ENCODE measurements around the gene ACY1. TPM values are rescaled to one million over a fixed set of nuclear protein-coding genes. Genes with fewer than 3 reads are reported as not detected.

The ACY1 gene
- total and polyA plus RNA-seq, 4 donors = 3.8 to 29.8 (median 24.4) TPM

DNA sequence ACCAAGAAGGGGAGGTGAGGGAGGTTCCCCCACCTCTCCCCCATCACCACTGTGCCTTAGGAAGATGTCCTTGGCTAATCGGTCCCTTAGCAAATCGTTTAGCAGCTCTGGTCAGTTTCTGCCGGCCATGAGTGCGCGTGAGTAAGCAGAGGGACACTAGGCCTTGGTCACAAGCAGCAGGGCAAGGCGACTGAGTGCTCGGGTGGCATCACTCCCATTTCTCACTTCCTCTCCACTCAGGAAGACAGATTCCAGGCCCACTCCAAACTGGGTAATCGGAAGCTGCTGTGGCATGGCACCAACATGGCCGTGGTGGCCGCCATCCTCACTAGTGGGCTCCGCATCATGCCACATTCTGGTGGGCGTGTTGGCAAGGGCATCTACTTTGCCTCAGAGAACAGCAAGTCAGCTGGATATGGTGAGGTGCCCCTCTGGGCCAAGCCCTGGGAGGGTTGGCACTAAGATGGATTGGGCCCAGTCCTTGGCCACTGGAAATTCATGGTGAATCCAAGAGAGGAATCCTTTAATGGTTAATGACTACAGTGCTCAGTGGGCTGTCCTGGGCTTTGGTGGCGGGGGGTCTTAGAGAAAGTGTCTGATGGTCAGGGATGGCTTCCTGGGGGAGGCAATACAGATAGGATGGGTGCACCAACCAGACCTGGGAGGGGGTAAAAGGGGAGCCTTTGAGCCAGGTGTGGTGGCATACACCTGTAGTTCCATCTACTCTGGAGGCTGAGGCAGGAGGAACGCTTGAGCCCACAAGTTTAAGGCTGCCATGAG is 37.2 kb upstream of the ACY1 start:
- Histone ChIP-seq H3K36me3 (ENCODE audit: control insufficient read depth, insufficient read depth, low read length) (peaks cover 44% of the 10 kb centered on the region), H3K9me3 (ENCODE audit: control insufficient read depth, insufficient read depth, low read length) (no peaks in the 10 kb centered on the region), H3K4me1 (ENCODE audit: control insufficient read depth, insufficient read depth, low read length) (peaks cover 19% of the 10 kb centered on the region), H3K27ac (ENCODE audit: low read depth, low read length) (no peak overlapping the region), H3K4me3 (ENCODE audit: low read depth, low read length) (no peak overlapping the region), H3K27me3 (ENCODE audit: control insufficient read depth, insufficient read depth, low read length) (no peaks in the 10 kb centered on the region)
- DNase-seq (ENCODE audit: low read depth in 4 of 6, low spot score in 6 of 6) = no peak
- WGBS (ENCODE audit: insufficient coverage) = 94% methylated on average over 14 of the region's 14 CpGs

DNA sequence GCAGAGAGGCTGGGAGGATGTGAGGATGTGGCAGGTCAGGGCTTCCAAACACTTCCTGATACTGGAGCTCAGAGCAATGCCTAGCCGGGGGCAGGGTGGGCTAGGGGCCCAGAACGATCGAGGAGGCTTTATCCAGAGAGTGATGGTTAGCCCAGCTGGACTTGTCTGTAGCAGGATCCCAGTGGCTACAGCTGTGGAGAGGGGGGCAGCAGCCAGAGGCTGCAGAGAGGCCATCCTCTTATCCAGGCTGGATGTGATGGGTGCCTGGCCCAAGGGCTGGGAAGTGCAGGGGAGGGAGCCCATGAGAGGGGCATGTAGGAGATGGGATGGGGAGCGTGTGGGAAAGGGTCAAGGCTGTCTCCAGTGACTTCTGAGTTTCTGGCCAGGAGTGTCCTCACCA is 36.5 kb upstream of the ACY1 start:
- 61% methylated on average over 3 of the region's 4 CpGs for WGBS (ENCODE audit: insufficient coverage)
- H3K36me3 ChIP-seq (ENCODE audit: control insufficient read depth, insufficient read depth, low read length) = peaks cover 44% of the 10 kb centered on the region
- H3K27ac ChIP-seq (ENCODE audit: low read depth, low read length) = no peak overlapping the region
- no peak for DNase-seq (ENCODE audit: low read depth in 4 of 6, low spot score in 6 of 6)
- H3K9me3 ChIP-seq (ENCODE audit: control insufficient read depth, insufficient read depth, low read length) = no peaks in the 10 kb centered on the region
- H3K27me3 ChIP-seq (ENCODE audit: control insufficient read depth, insufficient read depth, low read length) = no peaks in the 10 kb centered on the region
- H3K4me3 ChIP-seq (ENCODE audit: low read depth, low read length) = no peak overlapping the region
- H3K4me1 ChIP-seq (ENCODE audit: control insufficient read depth, insufficient read depth, low read length) = peaks cover 14% of the 10 kb centered on the region

DNA sequence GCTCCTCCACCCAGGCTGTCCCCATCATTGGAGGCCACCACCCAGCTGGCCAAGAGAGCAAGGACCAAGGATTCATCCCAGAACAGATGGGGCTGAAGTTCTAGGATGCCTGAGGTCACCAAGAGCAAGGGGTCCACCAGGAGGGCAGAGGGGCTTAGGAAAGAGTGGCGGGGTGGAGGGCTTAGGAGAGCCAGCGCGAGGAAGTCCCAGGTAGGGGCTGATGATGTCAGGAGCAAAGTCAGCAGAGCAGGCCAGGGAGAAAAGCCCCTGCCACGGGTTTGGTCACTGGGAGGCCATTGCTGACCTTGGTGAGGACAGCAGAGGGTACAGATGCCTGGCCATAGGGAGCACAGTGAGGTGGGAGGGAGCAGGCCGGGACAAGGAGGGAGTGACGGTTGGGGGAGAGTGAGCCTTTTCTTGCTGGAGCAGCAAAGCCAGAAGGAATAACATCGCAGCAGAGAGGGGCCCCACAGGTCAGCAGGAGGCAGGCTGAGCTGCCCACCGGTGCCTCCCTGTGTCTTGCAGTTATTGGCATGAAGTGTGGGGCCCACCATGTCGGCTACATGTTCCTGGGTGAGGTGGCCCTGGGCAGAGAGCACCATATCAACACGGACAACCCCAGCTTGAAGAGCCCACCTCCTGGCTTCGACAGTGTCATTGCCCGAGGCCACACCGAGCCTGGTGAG is 36.0 kb upstream of the ACY1 start:
- Histone ChIP-seq H3K4me3 (ENCODE audit: low read depth, low read length) (no peak overlapping the region), H3K9me3 (ENCODE audit: control insufficient read depth, insufficient read depth, low read length) (no peaks in the 10 kb centered on the region), H3K27me3 (ENCODE audit: control insufficient read depth, insufficient read depth, low read length) (no peaks in the 10 kb centered on the region), H3K27ac (ENCODE audit: low read depth, low read length) (no peak overlapping the region), H3K4me1 (ENCODE audit: control insufficient read depth, insufficient read depth, low read length) (peaks cover 10% of the 10 kb centered on the region), H3K36me3 (ENCODE audit: control insufficient read depth, insufficient read depth, low read length) (peaks cover 44% of the 10 kb centered on the region)
- DNase-seq (ENCODE audit: low read depth in 4 of 6, low spot score in 6 of 6) = no peak
- 63% methylated on average over 13 of the region's 13 CpGs for WGBS (ENCODE audit: insufficient coverage)

- no peak overlapping the region for H3K4me3 ChIP-seq (ENCODE audit: low read depth, low read length)
- H3K9me3 ChIP-seq (ENCODE audit: control insufficient read depth, insufficient read depth, low read length) = no peaks in the 10 kb centered on the region
- H3K27ac ChIP-seq (ENCODE audit: low read depth, low read length) = no peak overlapping the region
- DNase-seq (ENCODE audit: low read depth in 4 of 6, low spot score in 6 of 6) = no peak
- peaks cover 3% of the 10 kb centered on the region for H3K4me1 ChIP-seq (ENCODE audit: control insufficient read depth, insufficient read depth, low read length)
- H3K36me3 ChIP-seq (ENCODE audit: control insufficient read depth, insufficient read depth, low read length) = peaks cover 42% of the 10 kb centered on the region
- WGBS (ENCODE audit: insufficient coverage) = 79% methylated on average over 8 of the region's 10 CpGs
- no peaks in the 10 kb centered on the region for H3K27me3 ChIP-seq (ENCODE audit: control insufficient read depth, insufficient read depth, low read length)
Measured at GRCh38 chr3:51948016-51948580, 35.2 kb upstream of the ACY1 start.

DNA sequence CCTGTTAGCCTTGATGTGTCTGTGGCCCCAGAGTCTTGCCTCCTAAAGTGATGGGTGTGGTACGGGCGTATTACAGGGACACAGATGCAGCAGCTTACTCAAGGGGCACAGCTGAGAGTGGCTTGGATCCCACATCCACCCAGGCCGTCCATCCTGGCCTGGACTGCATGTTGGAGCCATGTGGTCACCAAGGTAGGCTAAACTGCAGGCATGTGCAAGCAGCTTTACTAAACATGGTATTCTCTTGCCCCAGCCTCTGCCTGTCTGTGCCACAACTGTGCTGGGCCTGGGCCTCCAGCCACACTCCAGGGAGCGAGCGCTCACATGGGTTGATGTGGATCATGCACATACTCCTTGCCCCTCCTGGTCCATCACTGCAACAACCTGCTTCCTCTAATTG is 34.2 kb upstream of the ACY1 start:
- H3K36me3 ChIP-seq (ENCODE audit: control insufficient read depth, insufficient read depth, low read length) = peaks cover 35% of the 10 kb centered on the region
- no peak for DNase-seq (ENCODE audit: low read depth in 4 of 6, low spot score in 6 of 6)
- no peak overlapping the region for H3K27ac ChIP-seq (ENCODE audit: low read depth, low read length)
- H3K9me3 ChIP-seq (ENCODE audit: control insufficient read depth, insufficient read depth, low read length) = no peaks in the 10 kb centered on the region
- 96% methylated on average over 5 of the region's 5 CpGs for WGBS (ENCODE audit: insufficient coverage)
- H3K27me3 ChIP-seq (ENCODE audit: control insufficient read depth, insufficient read depth, low read length) = no peaks in the 10 kb centered on the region
- no peak overlapping the region for H3K4me3 ChIP-seq (ENCODE audit: low read depth, low read length)
- no peaks in the 10 kb centered on the region for H3K4me1 ChIP-seq (ENCODE audit: control insufficient read depth, insufficient read depth, low read length)

GRCh38 chr3:51950899-51951298 is 32.4 kb upstream of the ACY1 start:
- H3K4me1 ChIP-seq (ENCODE audit: control insufficient read depth, insufficient read depth, low read length) = peaks cover 9% of the 10 kb centered on the region
- no peak overlapping the region for H3K27ac ChIP-seq (ENCODE audit: low read depth, low read length)
- H3K4me3 ChIP-seq (ENCODE audit: low read depth, low read length) = no peak overlapping the region
- 100% methylated on average over 1 of the region's 2 CpGs for WGBS (ENCODE audit: insufficient coverage)
- H3K27me3 ChIP-seq (ENCODE audit: control insufficient read depth, insufficient read depth, low read length) = no peaks in the 10 kb centered on the region
- peaks cover 22% of the 10 kb centered on the region for H3K36me3 ChIP-seq (ENCODE audit: control insufficient read depth, insufficient read depth, low read length)
- no peaks in the 10 kb centered on the region for H3K9me3 ChIP-seq (ENCODE audit: control insufficient read depth, insufficient read depth, low read length)
- DNase-seq (ENCODE audit: low read depth in 4 of 6, low spot score in 6 of 6) = no peak

DNA sequence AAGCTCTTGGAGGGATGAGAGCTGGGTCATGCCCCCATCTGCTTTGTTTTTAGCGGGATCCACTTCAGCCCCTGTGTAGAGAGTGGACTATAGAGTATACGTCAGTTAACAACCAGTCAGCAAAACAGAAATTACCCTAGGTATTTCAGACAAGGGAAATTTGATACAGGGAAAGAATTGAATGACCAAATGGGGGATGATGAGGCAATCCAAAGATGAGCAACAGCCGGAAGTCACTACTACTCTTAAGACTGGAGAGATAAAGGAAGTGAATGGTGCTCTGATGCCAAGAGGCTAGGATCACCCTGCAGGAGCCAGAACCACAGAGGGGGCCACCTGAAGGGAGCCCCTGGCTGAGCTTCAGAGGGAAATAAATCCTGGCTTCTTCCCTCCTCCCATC is 29.9 kb upstream of the ACY1 start:
- no peak for DNase-seq (ENCODE audit: low read depth in 4 of 6, low spot score in 6 of 6)
- no peak overlapping the region for H3K27ac ChIP-seq (ENCODE audit: low read depth, low read length)
- WGBS (ENCODE audit: insufficient coverage) = no CpG with 5 or more reads among the region's 3 CpGs
- peaks cover 29% of the 10 kb centered on the region for H3K36me3 ChIP-seq (ENCODE audit: control insufficient read depth, insufficient read depth, low read length)
- no peaks in the 10 kb centered on the region for H3K27me3 ChIP-seq (ENCODE audit: control insufficient read depth, insufficient read depth, low read length)
- H3K9me3 ChIP-seq (ENCODE audit: control insufficient read depth, insufficient read depth, low read length) = no peaks in the 10 kb centered on the region
- no peak overlapping the region for H3K4me3 ChIP-seq (ENCODE audit: low read depth, low read length)
- peaks cover 26% of the 10 kb centered on the region for H3K4me1 ChIP-seq (ENCODE audit: control insufficient read depth, insufficient read depth, low read length)

GRCh38 chr3:51954105-51954504 is 29.2 kb upstream of the ACY1 start:
- H3K27ac ChIP-seq (ENCODE audit: low read depth, low read length) = no peak overlapping the region
- peaks cover 26% of the 10 kb centered on the region for H3K4me1 ChIP-seq (ENCODE audit: control insufficient read depth, insufficient read depth, low read length)
- no peak for DNase-seq (ENCODE audit: low read depth in 4 of 6, low spot score in 6 of 6)
- no peaks in the 10 kb centered on the region for H3K27me3 ChIP-seq (ENCODE audit: control insufficient read depth, insufficient read depth, low read length)
- H3K9me3 ChIP-seq (ENCODE audit: control insufficient read depth, insufficient read depth, low read length) = no peaks in the 10 kb centered on the region
- H3K4me3 ChIP-seq (ENCODE audit: low read depth, low read length) = no peak overlapping the region
- WGBS (ENCODE audit: insufficient coverage) = 82% methylated on average over 6 of the region's 6 CpGs
- H3K36me3 ChIP-seq (ENCODE audit: control insufficient read depth, insufficient read depth, low read length) = peaks cover 34% of the 10 kb centered on the region

GRCh38 chr3:51954713-51955112 is 28.6 kb upstream of the ACY1 start:
- peaks cover 38% of the 10 kb centered on the region for H3K36me3 ChIP-seq (ENCODE audit: control insufficient read depth, insufficient read depth, low read length)
- peaks cover 26% of the 10 kb centered on the region for H3K4me1 ChIP-seq (ENCODE audit: control insufficient read depth, insufficient read depth, low read length)
- no peak overlapping the region for H3K27ac ChIP-seq (ENCODE audit: low read depth, low read length)
- WGBS (ENCODE audit: insufficient coverage) = 88% methylated on average over 1 of the region's 1 CpG
- no peak overlapping the region for H3K4me3 ChIP-seq (ENCODE audit: low read depth, low read length)
- DNase-seq (ENCODE audit: low read depth in 4 of 6, low spot score in 6 of 6) = no peak
- no peaks in the 10 kb centered on the region for H3K27me3 ChIP-seq (ENCODE audit: control insufficient read depth, insufficient read depth, low read length)
- H3K9me3 ChIP-seq (ENCODE audit: control insufficient read depth, insufficient read depth, low read length) = no peaks in the 10 kb centered on the region

Measured in spinal cord (tissue), 10 donors.